Gastrocnemius medialis (tissue), 4 donors: ENCODE results near the gene ETV6. TPM values are rescaled to one million over a fixed set of nuclear protein-coding genes. Genes with fewer than 3 reads are reported as not detected.
A peak's percentile ranks its signal among the peaks of the same experiment; 100 is the strongest.

Source experiments
- ATAC-seq, 2 donors: fragments of 150-250 bp; one replicate each; pipeline ENCODE4 v1.9.1; 2016
- DNase-seq, 2 donors: peaks; one replicate each; pipeline ENCODE4 v3.0.0-alpha.2; 2019
- H3K27ac ChIP-seq, 4 donors: fragments of 200-600 bp; sonication (generic); 1 replicate in 1 of 4; 2 replicates in 3 of 4; pipeline ENCODE4 v1.5.1; 2016 to 2018; ENCODE audit warnings: mild to moderate bottlenecking in 2 of 4, moderate library complexity in 1 of 4
- H3K27me3 ChIP-seq, 3 donors: fragments of 200-600 bp; sonication (generic) in 2 of 3; 1 replicate in 1 of 3; 2 replicates in 2 of 3; pipeline versions ENCODE4 v1.5.1 to v1.6.0; 2016 to 2019; ENCODE audit warnings: mild to moderate bottlenecking in 1 of 3, moderate library complexity in 1 of 3
- H3K36me3 ChIP-seq, 2 donors: fragments of 200-600 bp; sonication (generic) in 1 of 2; one replicate each; pipeline ENCODE4 v1.5.1; 2017 to 2018
- H3K4me1 ChIP-seq, 2 donors: fragments of 200-600 bp; sonication (generic) in 1 of 2; one replicate each; pipeline ENCODE4 v1.5.1; 2016 to 2017; ENCODE audit warnings: mild to moderate bottlenecking in 2 of 2
- H3K4me3 ChIP-seq, 4 donors: fragments of 200-600 bp; sonication (generic) in 3 of 4; 1 replicate in 1 of 4; 2 replicates in 3 of 4; pipeline ENCODE4 v1.5.1; 2016 to 2019; ENCODE audit warnings: mild to moderate bottlenecking in 2 of 4
- H3K9me3 ChIP-seq, 3 donors: fragments of 200-600 bp; sonication (generic) in 2 of 3; 1 replicate in 1 of 3; 2 replicates in 2 of 3; pipeline ENCODE4 v1.5.1; 2016 to 2019
- CTCF ChIP-seq, 5 experiments: fragments of 450-650 bp in 3 of 5; fragments of 200-600 bp in 2 of 5; sonication (generic) in 2 of 5; IDR thresholded peaks in 4 of 5; conservative IDR thresholded peaks in 1 of 5; 1 replicate in 4 of 5; 2 replicates in 1 of 5; pipeline ENCODE4 v1.5.1; 2016 to 2019; ENCODE audit warnings: antibody characterized with exemption in 5 of 5, mild to moderate bottlenecking in 3 of 5, moderate library complexity in 3 of 5
- POLR2A ChIP-seq, 2 donors: fragments of 450-650 bp; IDR thresholded peaks; one replicate each; pipeline ENCODE4 v1.6.1; 2017; ENCODE audit warnings: antibody characterized with exemption in 2 of 2, mild to moderate bottlenecking in 2 of 2, moderate library complexity in 2 of 2
- in situ Hi-C, 4 donors: fragments of 200-750 bp; cut with MboI; loops; one replicate each; pipeline versions ENCODE4 v1.15.0 to v1.8.0; 2017; ENCODE audit warnings: low sequenced_read_pairs in 4 of 4
- intact Hi-C: fragments of 100-400 bp; cut with DNase I; formaldehyde crosslinking; loops from one replicate; pipeline ENCODE4 v1.15.1; 2023; ENCODE audit warnings: low total_unique reads
- total RNA-seq, 4 donors: library from RNA; depleted of rRNA; stranded (reverse); fragments of >200 nt; gene quantifications; one replicate each; pipeline versions ENCODE4 v1.1.0 to v1.2.3, GENCODE V29; 2016

The ETV6 gene
- total RNA-seq, 4 donors from 2014 or later: 2.8 to 5.9 (median 3.3) TPM

GRCh38 chr12:11868027-11868426 is 218.6 kb downstream of the ETV6 start:
- H3K9me3 ChIP-seq: peaks cover 0 to 2% (median 0%) of the 10 kb centered on the region in 3 donors
- no peak overlapping the region for H3K27ac ChIP-seq
- intact Hi-C loops (no loop called here), in situ Hi-C loops (loop anchor here in 1 of 4 donors (10.0 kb wide), 1 partner anchor 213 kb away; no protein-coding TSS in a partner anchor)
- H3K36me3 ChIP-seq: peaks cover 0 to 16% of the 10 kb centered on the region in 2 donors
- ATAC-seq (no peak), DNase-seq (no peak)
- TF ChIP-seq CTCF (IDR thresholded peaks at IDR 0.05 in 4 of 5, conservative IDR thresholded peaks at IDR 0.05 in 1 of 5): no peak
- H3K4me1 ChIP-seq: peaks cover 9 to 14% of the 10 kb centered on the region in 2 donors
- H3K4me3 ChIP-seq: no peak overlapping the region
- H3K27me3 ChIP-seq: no peaks in the 10 kb centered on the region

- ATAC-seq (no peak), DNase-seq (no peak)
- H3K4me1 ChIP-seq: peaks cover 0 to under 1% of the 10 kb centered on the region in 2 donors
- intact Hi-C loops (no loop called here), in situ Hi-C loops (loop anchor here in 1 of 4 donors (10.0 kb wide), 1 partner anchor 215 kb away; no protein-coding TSS in a partner anchor)
- no peak overlapping the region for H3K4me3 ChIP-seq
- peaks cover 0 to 2% (median 0%) of the 10 kb centered on the region in 3 donors for H3K9me3 ChIP-seq
- peaks cover 0 to 16% of the 10 kb centered on the region in 2 donors for H3K36me3 ChIP-seq
- no peaks in the 10 kb centered on the region for H3K27me3 ChIP-seq
- TF ChIP-seq POLR2A (IDR thresholded peaks at IDR 0.05): no peak
- H3K27ac ChIP-seq: no peak overlapping the region
These were observed 219.9 kb downstream of the ETV6 start for GRCh38 chr12:11869406-11869805.

- no peak for ATAC-seq
- Histone ChIP-seq H3K27me3 (no peaks in the 10 kb centered on the region), H3K4me1 (peaks cover 0 to under 1% of the 10 kb centered on the region in 2 donors), H3K9me3 (peaks cover 0 to 2% (median 0%) of the 10 kb centered on the region in 3 donors), H3K27ac (no peak overlapping the region), H3K4me3 (no peak overlapping the region), H3K36me3 (peaks cover 0 to 16% of the 10 kb centered on the region in 2 donors)
- intact Hi-C loops: no loop called here
- in situ Hi-C loops: no loop called here
- no peak for DNase-seq
- TF ChIP-seq POLR2A (IDR thresholded peaks at IDR 0.05) (no peak), CTCF (IDR thresholded peaks at IDR 0.05 in 4 of 5, conservative IDR thresholded peaks at IDR 0.05 in 1 of 5) (no peak)
These were observed 220.6 kb downstream of the ETV6 start for GRCh38 chr12:11870041-11870451.

GRCh38 chr12:11872055-11872454 is 222.6 kb downstream of the ETV6 start:
- Histone ChIP-seq H3K27ac (no peak overlapping the region), H3K9me3 (no peaks in the 10 kb centered on the region), H3K4me3 (no peak overlapping the region), H3K27me3 (no peaks in the 10 kb centered on the region), H3K36me3 (peaks cover 0 to 16% of the 10 kb centered on the region in 2 donors), H3K4me1 (peaks cover 7 to 12% of the 10 kb centered on the region in 2 donors)
- intact Hi-C loops (no loop called here), in situ Hi-C loops (no loop called here)
- DNase-seq: no peak
- ATAC-seq: no peak
- TF ChIP-seq POLR2A (IDR thresholded peaks at IDR 0.05): no peak
- TF ChIP-seq CTCF (IDR thresholded peaks at IDR 0.05 in 4 of 5, conservative IDR thresholded peaks at IDR 0.05 in 1 of 5): no peak

- Histone ChIP-seq H3K4me1 (peaks cover 12 to 14% of the 10 kb centered on the region in 2 donors), H3K27ac (peak overlapping the region in 1 of 4 donors; percentile 18), H3K9me3 (no peaks in the 10 kb centered on the region), H3K36me3 (peaks cover 0 to 6% of the 10 kb centered on the region in 2 donors), H3K4me3 (no peak overlapping the region), H3K27me3 (no peaks in the 10 kb centered on the region)
- no peak for TF ChIP-seq POLR2A (IDR thresholded peaks at IDR 0.05)
- no peak for TF ChIP-seq CTCF (IDR thresholded peaks at IDR 0.05 in 4 of 5, conservative IDR thresholded peaks at IDR 0.05 in 1 of 5)
- ATAC-seq (no peak), DNase-seq (no peak)
- intact Hi-C loops (no loop called here), in situ Hi-C loops (loop anchor here in 1 of 4 donors (25.0 kb wide), 1 partner anchor 112 kb away; no protein-coding TSS in a partner anchor)
These were observed 226.0 kb downstream of the ETV6 start for GRCh38 chr12:11875414-11875935.
